ENCODE results near the gene DBI. TPM values are rescaled to one million over a fixed set of nuclear protein-coding genes. Genes with fewer than 3 reads are reported as not detected.

DBI gene
- total RNA-seq, 1 experiment from 2014 or later: 253 TPM

GRCh38 chr2:119319593-119319992 is 47.2 kb upstream of the DBI start:
- ATAC-seq (no peak), DNase-seq (ENCODE audit: low read depth, low spot score) (no peak)
- Histone ChIP-seq H3K4me1 (ENCODE audit: control insufficient read depth, insufficient read depth, low read length) (no peaks in the 10 kb centered on the region), H3K9me3 (ENCODE audit: control insufficient read depth, insufficient read depth, low read depth, low read length) (no peaks in the 10 kb centered on the region), H3K36me3 (ENCODE audit: control insufficient read depth, insufficient read depth, low read length) (no peaks in the 10 kb centered on the region), H3K27me3 (ENCODE audit: control insufficient read depth, insufficient read depth, low read length) (no peaks in the 10 kb centered on the region), H3K4me3 (ENCODE audit: low read depth in 2 of 2, low read length in 2 of 2) (no peak overlapping the region), H3K27ac (ENCODE audit: low read length) (no peak overlapping the region)
- ChIA-PET CTCF (no interaction called here), POLR2A (no interaction called here)
- in situ Hi-C loops (cut with HindIII; ENCODE audit: low pct_unique_long_range_greater_than_20kb, low sequenced_read_pairs) (no loop called here), intact Hi-C loops (cut with micrococcal nuclease; ENCODE audit: unreplicated experiment) (no loop called here)
- no TSS peak for BruUV-seq (replicated peaks)
- TF ChIP-seq TCF7L2 (IDR thresholded peaks at IDR 0.05; ENCODE audit: low read depth, low read length): no peak
- no peak for TF ChIP-seq CTCF (IDR thresholded peaks at IDR 0.05)
- no peak for TF ChIP-seq POLR2AphosphoS5 (IDR thresholded peaks at IDR 0.05; ENCODE audit: low read depth, low read length)
- no peak for TF ChIP-seq REST (IDR thresholded peaks at IDR 0.05; ENCODE audit: insufficient read depth in 1 of 2, low read depth in 2 of 2, low read length in 1 of 2)
- TF ChIP-seq SIN3A (IDR thresholded peaks at IDR 0.05; ENCODE audit: borderline replicate concordance, insufficient read depth, low read depth, low read length): no peak

- CTCF ChIA-PET: no interaction called here
- POLR2A ChIA-PET: no interaction called here
Measured at GRCh38 chr2:119323459-119323858, 43.3 kb upstream of the DBI start.

More at GRCh38 chr2:119323459-119323858, 43.3 kb upstream of the DBI start:
- H3K9me3 ChIP-seq (ENCODE audit: control insufficient read depth, insufficient read depth, low read depth, low read length): no peaks in the 10 kb centered on the region
- H3K4me1 ChIP-seq (ENCODE audit: control insufficient read depth, insufficient read depth, low read length): no peaks in the 10 kb centered on the region
- no peak overlapping the region for H3K4me3 ChIP-seq (ENCODE audit: low read depth in 2 of 2, low read length in 2 of 2)
- intact Hi-C loops (cut with micrococcal nuclease; ENCODE audit: unreplicated experiment) (no loop called here), in situ Hi-C loops (cut with HindIII; ENCODE audit: low pct_unique_long_range_greater_than_20kb, low sequenced_read_pairs) (no loop called here)
- no peak for TF ChIP-seq SIN3A (IDR thresholded peaks at IDR 0.05; ENCODE audit: borderline replicate concordance, insufficient read depth, low read depth, low read length)
- no peak for TF ChIP-seq POLR2AphosphoS5 (IDR thresholded peaks at IDR 0.05; ENCODE audit: low read depth, low read length)
- TF ChIP-seq REST (IDR thresholded peaks at IDR 0.05; ENCODE audit: insufficient read depth in 1 of 2, low read depth in 2 of 2, low read length in 1 of 2): no peak
- no peak for TF ChIP-seq CTCF (IDR thresholded peaks at IDR 0.05)
- no peak for TF ChIP-seq TCF7L2 (IDR thresholded peaks at IDR 0.05; ENCODE audit: low read depth, low read length)
- no peaks in the 10 kb centered on the region for H3K36me3 ChIP-seq (ENCODE audit: control insufficient read depth, insufficient read depth, low read length)
- no TSS peak for BruUV-seq (replicated peaks)
- H3K27ac ChIP-seq (ENCODE audit: low read length): no peak overlapping the region
- H3K27me3 ChIP-seq (ENCODE audit: control insufficient read depth, insufficient read depth, low read length): no peaks in the 10 kb centered on the region
- ATAC-seq (no peak), DNase-seq (ENCODE audit: low read depth, low spot score) (no peak)
